HEK293 (cell line): Measurements from ENCODE around the gene STRBP.

Experiments used
- CTCF ChIA-PET: fragments of 350-600 bp; formaldehyde crosslinking; extraction: SDS; loops from one replicate; lab custom pipeline; 2021; ENCODE audit warnings: antibody characterized with exemption; lab: Yijun Ruan, JAX
- POLR2A ChIA-PET: fragments of 300-600 bp; formaldehyde crosslinking; extraction: SDS; loops from one replicate; lab custom pipeline; 2020; ENCODE audit warnings: antibody characterized with exemption, inconsistent platforms; lab: Yijun Ruan, JAX
- H3K27ac ChIP-seq: fragments of 200-500 bp; sonication (Bioruptor generic); 2 replicates; pipeline ENCODE4 v1.5.1; 2014; ENCODE audit warnings: low read depth, low read length, control low read depth, inconsistent platforms; ENCODE audit errors: extremely low read depth
- H3K36me3 ChIP-seq, 2 experiments: fragments of 200-500 bp in 1 of 2; sonication (Bioruptor generic) in 1 of 2; 1 replicate in 1 of 2; 2 replicates in 1 of 2; pipeline ENCODE4 v1.5.1; 2014 to 2017; ENCODE audit warnings: inconsistent platforms in 2 of 2, low read length in 2 of 2; ENCODE audit not compliant: control insufficient read depth in 2 of 2, insufficient read depth in 1 of 2
- H3K4me1 ChIP-seq: fragments of 200-500 bp; sonication (Bioruptor generic); 2 replicates; pipeline ENCODE4 v1.5.1; 2014; ENCODE audit warnings: mild to moderate bottlenecking, low read length, inconsistent platforms; ENCODE audit not compliant: control insufficient read depth, insufficient read depth
- H3K4me3 ChIP-seq: 2 replicates; pipeline ENCODE4 v1.5.1; 2011; ENCODE audit warnings: low read depth, mild to moderate bottlenecking, control low read depth, low read length, moderate library complexity
- H3K9me3 ChIP-seq: fragments of 200-500 bp; sonication (Bioruptor generic); 2 replicates; pipeline ENCODE4 v1.5.1; 2014; ENCODE audit warnings: low read depth, low read length, inconsistent platforms; ENCODE audit not compliant: control insufficient read depth, insufficient read depth
- BCL11A ChIP-seq: fragments of 450-650 bp; formaldehyde crosslinking; IDR thresholded peaks from 2 replicates; pipeline ENCODE4 v1.5.1; 2016; ENCODE audit warnings: low read depth, missing biosample characterization, missing genetic modification characterization
- GLIS1 ChIP-seq: fragments of 450-650 bp; formaldehyde crosslinking; IDR thresholded peaks from 2 replicates; pipeline ENCODE4 v1.5.1; 2016; ENCODE audit warnings: missing biosample characterization, missing genetic modification characterization
- HOXC10 ChIP-seq: sonication (generic); formaldehyde crosslinking; IDR thresholded peaks from 2 replicates; pipeline ENCODE4 v1.8.1; 2023; ENCODE audit warnings: mild to moderate bottlenecking, missing genetic modification reagents
- KLF16 ChIP-seq: fragments of 450-650 bp; formaldehyde crosslinking; IDR thresholded peaks from 2 replicates; pipeline ENCODE4 v1.5.1; 2017; ENCODE audit warnings: missing biosample characterization, missing genetic modification characterization
- WT1 ChIP-seq: fragments of 450-650 bp; formaldehyde crosslinking; IDR thresholded peaks from 2 replicates; pipeline ENCODE4 v1.5.1; 2016; ENCODE audit warnings: missing biosample characterization, missing genetic modification characterization
- ZEB2 ChIP-seq: fragments of 450-650 bp; formaldehyde crosslinking; IDR thresholded peaks from 2 replicates; pipeline ENCODE4 v1.5.1; 2016; ENCODE audit warnings: missing biosample characterization, missing genetic modification characterization
- ZNF10 ChIP-seq: fragments of 450-650 bp; formaldehyde crosslinking; IDR thresholded peaks from 2 replicates; pipeline ENCODE4 v1.5.1; 2017; ENCODE audit warnings: missing biosample characterization, missing genetic modification characterization
- ZNF132 ChIP-seq: fragments of 450-650 bp; formaldehyde crosslinking; IDR thresholded peaks from 2 replicates; pipeline ENCODE4 v1.5.1; 2017; ENCODE audit warnings: missing biosample characterization, missing genetic modification characterization, borderline replicate concordance
- ZNF211 ChIP-seq: fragments of 450-650 bp; formaldehyde crosslinking; IDR thresholded peaks from 2 replicates; pipeline ENCODE4 v1.5.1; 2016; ENCODE audit warnings: low read depth, missing biosample characterization, missing genetic modification characterization
- ZNF23 ChIP-seq: fragments of 450-650 bp; formaldehyde crosslinking; IDR thresholded peaks from 2 replicates; pipeline ENCODE4 v1.5.1; 2016; ENCODE audit warnings: missing biosample characterization, missing genetic modification characterization, borderline replicate concordance
- ZNF292 ChIP-seq: fragments of 450-650 bp; formaldehyde crosslinking; IDR thresholded peaks from 2 replicates; pipeline ENCODE4 v1.5.1; 2016; ENCODE audit warnings: low read depth, missing biosample characterization, missing genetic modification characterization, borderline replicate concordance
- ZNF324 ChIP-seq: fragments of 450-650 bp; formaldehyde crosslinking; IDR thresholded peaks from 2 replicates; pipeline ENCODE4 v1.5.1; 2016; ENCODE audit warnings: missing biosample characterization, missing genetic modification characterization
- ZNF335 ChIP-seq: fragments of 450-650 bp; formaldehyde crosslinking; conservative IDR thresholded peaks from 2 replicates; pipeline ENCODE4 v1.5.1; 2016; ENCODE audit warnings: missing biosample characterization, missing genetic modification characterization
- ZNF423 ChIP-seq: fragments of 450-650 bp; formaldehyde crosslinking; IDR thresholded peaks from 2 replicates; pipeline ENCODE4 v1.5.1; 2016; ENCODE audit warnings: missing biosample characterization, missing genetic modification characterization
- ZNF433 ChIP-seq: fragments of 450-650 bp; formaldehyde crosslinking; IDR thresholded peaks from 2 replicates; pipeline ENCODE4 v1.5.1; 2016; ENCODE audit warnings: missing biosample characterization, missing genetic modification characterization, low read depth
- ZNF514 ChIP-seq: fragments of 450-650 bp; formaldehyde crosslinking; IDR thresholded peaks from 2 replicates; pipeline ENCODE4 v1.5.1; 2016; ENCODE audit warnings: missing biosample characterization, missing genetic modification characterization
- ZNF571 ChIP-seq: fragments of 450-650 bp; formaldehyde crosslinking; IDR thresholded peaks from 2 replicates; pipeline ENCODE4 v1.5.0; 2017; ENCODE audit warnings: missing biosample characterization, missing genetic modification characterization
- ZNF600 ChIP-seq: fragments of 450-650 bp; formaldehyde crosslinking; IDR thresholded peaks from 2 replicates; pipeline ENCODE4 v1.5.1; 2016; ENCODE audit warnings: missing biosample characterization, missing genetic modification characterization
- ZNF624 ChIP-seq: fragments of 450-650 bp; formaldehyde crosslinking; IDR thresholded peaks from 2 replicates; pipeline ENCODE4 v1.5.1; 2017; ENCODE audit warnings: missing biosample characterization, missing genetic modification characterization
- ZNF645 ChIP-seq: fragments of 450-650 bp; formaldehyde crosslinking; IDR thresholded peaks from 2 replicates; pipeline ENCODE4; 2016; ENCODE audit warnings: missing biosample characterization, missing genetic modification characterization
- ZNF670 ChIP-seq: fragments of 450-650 bp; formaldehyde crosslinking; IDR thresholded peaks from 2 replicates; pipeline ENCODE4 v1.5.1; 2016; ENCODE audit warnings: missing biosample characterization, missing genetic modification characterization, low read depth
- ZNF768 ChIP-seq: fragments of 450-650 bp; formaldehyde crosslinking; IDR thresholded peaks from 2 replicates; pipeline ENCODE4 v1.5.1; 2018; ENCODE audit warnings: missing biosample characterization, mild to moderate bottlenecking, missing genetic modification characterization
- TF ChIP-seq, protein P1 (sequence below): fragments of 450-650 bp; formaldehyde crosslinking; conservative IDR thresholded peaks from 2 replicates; pipeline ENCODE4 v1.5.1; 2016; ENCODE audit warnings: low read depth, missing biosample characterization, missing genetic modification characterization

The STRBP gene

GRCh38 chr9:123073991-123074422, 194.4 kb downstream of the STRBP start:
- ChIA-PET CTCF (interaction anchor here (1.3 to 2.6 kb wide), 2 partner anchors 17 to 275 kb away, joined by 3 to 14 read pairs; no protein-coding TSS in a partner anchor), POLR2A (interaction anchor here (0.6 to 1.9 kb wide), 2 partner anchors 31 to 133 kb away, joined by 3 to 4 read pairs; partner anchors contain the start of gene RABGAP1)
- TF ChIP-seq KLF16 (tag by site-specific recombination), result no peak
- no peak for TF ChIP-seq ZNF768 (tag by site-specific recombination)
- no peak for TF ChIP-seq ZNF23 (tag by site-specific recombination)
- no peak for TF ChIP-seq ZNF670 (tag by site-specific recombination)
- TF ChIP-seq HOXC10 (CRISPR knock-in tag), result no peak
- TF ChIP-seq ZNF423 (tag by site-specific recombination), result no peak
- no peak for TF ChIP-seq ZNF600 (tag by site-specific recombination)
- Histone ChIP-seq H3K27ac (no peak overlapping the region), H3K36me3 (peaks cover 9 to 78% of the 10 kb centered on the region in 2 experiments; a peak in 2 of 3 replicates), H3K4me1 (no peaks in the 10 kb centered on the region), H3K9me3 (no peaks in the 10 kb centered on the region), H3K4me3 (no peak overlapping the region)

DNA sequence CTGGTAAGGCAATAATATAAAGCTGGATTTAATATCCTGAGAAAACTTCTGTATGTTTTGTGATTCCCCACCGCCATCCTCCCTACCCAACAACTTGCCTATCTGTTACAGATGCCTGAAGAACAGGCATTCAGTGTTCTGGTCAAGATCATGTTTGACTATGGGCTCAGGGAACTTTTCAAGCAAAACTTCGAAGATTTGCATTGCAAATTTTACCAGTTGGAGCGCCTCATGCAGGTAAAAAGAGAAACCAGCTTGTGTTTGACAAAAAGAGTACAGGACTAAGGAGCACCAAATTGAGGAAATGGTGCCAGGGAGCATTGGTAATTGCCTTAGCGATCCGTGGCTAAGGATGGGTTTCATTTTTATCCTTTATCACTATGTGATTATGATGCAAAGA, 194.9 kb downstream of the STRBP start:
- no peak overlapping the region for H3K27ac ChIP-seq
- TF ChIP-seq WT1 (tag by site-specific recombination) (no peak), ZNF335 (tag by site-specific recombination) (no peak), KLF16 (tag by site-specific recombination) (no peak), BCL11A (no peak), ZNF645 (tag by site-specific recombination) (no peak), ZNF292 (tag by site-specific recombination) (no peak), ZNF514 (tag by site-specific recombination) (no peak), ZNF23 (tag by site-specific recombination) (no peak), ZNF571 (no peak), ZNF624 (tag by site-specific recombination) (no peak), ZNF211 (tag by site-specific recombination) (no peak), GLIS1 (tag by site-specific recombination) (no peak), ZNF10 (tag by site-specific recombination) (no peak), ZNF433 (tag by site-specific recombination) (no peak), ZEB2 (tag by site-specific recombination) (no peak), ZNF132 (no peak), ZNF324 (tag by site-specific recombination) (no peak)
- TF ChIP-seq, protein P1, sequence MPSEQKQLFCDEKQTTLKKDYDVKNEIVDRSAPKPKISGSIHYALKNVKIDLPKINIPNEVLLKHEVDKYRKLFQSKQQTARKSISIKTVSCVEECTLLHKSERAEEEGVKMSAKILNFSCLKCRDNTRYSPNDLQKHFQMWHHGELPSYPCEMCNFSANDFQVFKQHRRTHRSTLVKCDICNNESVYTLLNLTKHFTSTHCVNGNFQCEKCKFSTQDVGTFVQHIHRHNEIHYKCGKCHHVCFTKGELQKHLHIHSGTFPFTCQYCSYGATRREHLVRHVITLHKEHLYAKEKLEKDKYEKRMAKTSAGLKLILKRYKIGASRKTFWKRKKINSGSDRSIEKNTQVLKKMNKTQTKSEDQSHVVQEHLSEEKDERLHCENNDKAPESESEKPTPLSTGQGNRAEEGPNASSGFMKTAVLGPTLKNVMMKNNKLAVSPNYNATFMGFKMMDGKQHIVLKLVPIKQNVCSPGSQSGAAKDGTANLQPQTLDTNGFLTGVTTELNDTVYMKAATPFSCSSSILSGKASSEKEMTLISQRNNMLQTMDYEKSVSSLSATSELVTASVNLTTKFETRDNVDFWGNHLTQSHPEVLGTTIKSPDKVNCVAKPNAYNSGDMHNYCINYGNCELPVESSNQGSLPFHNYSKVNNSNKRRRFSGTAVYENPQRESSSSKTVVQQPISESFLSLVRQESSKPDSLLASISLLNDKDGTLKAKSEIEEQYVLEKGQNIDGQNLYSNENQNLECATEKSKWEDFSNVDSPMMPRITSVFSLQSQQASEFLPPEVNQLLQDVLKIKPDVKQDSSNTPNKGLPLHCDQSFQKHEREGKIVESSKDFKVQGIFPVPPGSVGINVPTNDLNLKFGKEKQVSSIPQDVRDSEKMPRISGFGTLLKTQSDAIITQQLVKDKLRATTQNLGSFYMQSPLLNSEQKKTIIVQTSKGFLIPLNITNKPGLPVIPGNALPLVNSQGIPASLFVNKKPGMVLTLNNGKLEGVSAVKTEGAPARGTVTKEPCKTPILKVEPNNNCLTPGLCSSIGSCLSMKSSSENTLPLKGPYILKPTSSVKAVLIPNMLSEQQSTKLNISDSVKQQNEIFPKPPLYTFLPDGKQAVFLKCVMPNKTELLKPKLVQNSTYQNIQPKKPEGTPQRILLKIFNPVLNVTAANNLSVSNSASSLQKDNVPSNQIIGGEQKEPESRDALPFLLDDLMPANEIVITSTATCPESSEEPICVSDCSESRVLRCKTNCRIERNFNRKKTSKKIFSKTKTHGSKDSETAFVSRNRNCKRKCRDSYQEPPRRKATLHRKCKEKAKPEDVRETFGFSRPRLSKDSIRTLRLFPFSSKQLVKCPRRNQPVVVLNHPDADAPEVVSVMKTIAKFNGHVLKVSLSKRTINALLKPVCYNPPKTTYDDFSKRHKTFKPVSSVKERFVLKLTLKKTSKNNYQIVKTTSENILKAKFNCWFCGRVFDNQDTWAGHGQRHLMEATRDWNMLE (tag by site-specific recombination), result no peak
- peaks cover 9 to 77% of the 10 kb centered on the region in 2 experiments; a peak in 2 of 3 replicates for H3K36me3 ChIP-seq
- CTCF ChIA-PET, result interaction anchor here (1.0 to 2.6 kb wide), 4 partner anchors 8 to 276 kb away, joined by 3 to 14 read pairs (median 3); no protein-coding TSS in a partner anchor
- H3K9me3 ChIP-seq, result no peaks in the 10 kb centered on the region
- H3K4me3 ChIP-seq, result no peak overlapping the region
- no peaks in the 10 kb centered on the region for H3K4me1 ChIP-seq
- POLR2A ChIA-PET, result interaction anchor here (0.6 kb wide), 2 partner anchors 30 to 69 kb away, joined by 3 to 5 read pairs; no protein-coding TSS in a partner anchor
